PC-3 (cell line): Measurements from ENCODE around the gene OR2AK2. TPM values are rescaled to one million over a fixed set of nuclear protein-coding genes. Genes with fewer than 3 reads are reported as not detected.

ENCODE experiments used
- total RNA-seq: library from RNA; depleted of rRNA; stranded (reverse); fragments of >200 nt; gene quantifications from 2 replicates; pipeline ENCODE4 v1.2.3, GENCODE V29; 2014; rRNA removed

The OR2AK2 gene
- total RNA-seq, 1 experiment from 2014 or later: 0.11 TPM

Other genes with a start within 250 kb of the OR2AK2 start
- not detected in 2 replicates for gene OR6F1, start 248.6 kb upstream of the OR2AK2 start, total RNA-seq
- gene OR14K1, start 226.6 kb upstream of the OR2AK2 start, total RNA-seq: not detected in 2 replicates
- gene OR14A2, start 217.1 kb upstream of the OR2AK2 start, total RNA-seq: not detected in 2 replicates
- not detected in 2 replicates for gene OR1C1, start 204.7 kb upstream of the OR2AK2 start, total RNA-seq
- not detected in 2 replicates for gene OR14A16, start 141.1 kb upstream of the OR2AK2 start, total RNA-seq
- gene OR11L1, start 123.3 kb upstream of the OR2AK2 start, total RNA-seq: not detected in 2 replicates
- gene TRIM58, start 108.0 kb upstream of the OR2AK2 start, total RNA-seq: 22.7 and 46.9 TPM in 2 replicates
- gene OR2W3, start 69.6 kb upstream of the OR2AK2 start, total RNA-seq: 4.5 and 9.4 TPM in 2 replicates
- gene OR2T8, start 45.0 kb upstream of the OR2AK2 start, total RNA-seq: 0.26 TPM in 1 of 2 replicates, not detected in the other
- gene OR2AJ1, start 40.3 kb upstream of the OR2AK2 start, total RNA-seq: not detected in 2 replicates
- not detected in 2 replicates for gene OR2L8, start 16.4 kb upstream of the OR2AK2 start, total RNA-seq
- 0.07 and 0.35 TPM in 2 replicates for gene OR2L5, start 48.4 kb downstream of the OR2AK2 start, total RNA-seq
- gene OR2L2, start 64.8 kb downstream of the OR2AK2 start, total RNA-seq: 0.06 TPM in 1 of 2 replicates, not detected in the other
- gene OR2L3, start 81.6 kb downstream of the OR2AK2 start, total RNA-seq: 0.15 TPM in 1 of 2 replicates, not detected in the other
- not detected in 2 replicates for gene OR2L13, start 130.0 kb downstream of the OR2AK2 start, total RNA-seq
- gene OR2M5, start 179.9 kb downstream of the OR2AK2 start, total RNA-seq: not detected in 2 replicates
- gene OR2M2, start 209.6 kb downstream of the OR2AK2 start, total RNA-seq: not detected in 2 replicates
- not detected in 2 replicates for gene OR2M3, start 232.0 kb downstream of the OR2AK2 start, total RNA-seq